GM20431 (cell line): ENCODE results near the gene EPB41L4A.
"Not testable (repeated sequence)": the region's sequence is repeated elsewhere in the genome, so short reads cannot be mapped to it uniquely, and the experiment has no call there.

Source experiments
- in situ Hi-C: fragments of 300-500 bp; cut with MseI, MboI; formaldehyde crosslinking; loops from one replicate; pipeline ENCODE4 v1.15.0; 2020; ENCODE audit warnings: low sequenced_read_pairs; ENCODE audit not compliant: unreplicated experiment

EPB41L4A gene

GRCh38 chr5:112360740-112361139, 58.3 kb downstream of the EPB41L4A start:
- in situ Hi-C loops, result not testable (repeated sequence)

GRCh38 chr5:112356178-112356956, 62.7 kb downstream of the EPB41L4A start:
- in situ Hi-C loops, result no loop called here

GRCh38 chr5:112355058-112355685, 63.9 kb downstream of the EPB41L4A start:
- in situ Hi-C loops, result no loop called here

DNA sequence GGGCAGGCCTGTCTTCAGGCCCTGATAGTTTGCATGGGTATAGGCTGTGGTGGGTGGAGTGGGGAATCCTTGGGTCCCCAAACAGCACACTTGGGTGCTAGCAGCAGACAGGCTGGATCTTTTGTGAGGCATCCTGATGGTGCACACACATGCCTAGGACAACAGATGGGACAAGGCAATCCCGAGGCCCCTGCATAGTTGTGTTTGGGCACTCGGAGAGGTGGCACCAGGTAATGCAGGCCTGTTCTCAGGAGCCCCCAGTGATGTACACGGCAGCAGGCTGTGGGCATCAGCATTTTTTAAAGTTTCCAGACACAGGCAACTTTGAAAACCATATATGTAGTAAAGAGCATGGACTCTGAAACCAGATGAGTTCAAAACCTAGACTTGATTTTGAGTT, 65.4 kb downstream of the EPB41L4A start:
- in situ Hi-C loops, result no loop called here

- in situ Hi-C loops, result no loop called here
These were observed 67.9 kb downstream of the EPB41L4A start for GRCh38 chr5:112351225-112351624.

DNA sequence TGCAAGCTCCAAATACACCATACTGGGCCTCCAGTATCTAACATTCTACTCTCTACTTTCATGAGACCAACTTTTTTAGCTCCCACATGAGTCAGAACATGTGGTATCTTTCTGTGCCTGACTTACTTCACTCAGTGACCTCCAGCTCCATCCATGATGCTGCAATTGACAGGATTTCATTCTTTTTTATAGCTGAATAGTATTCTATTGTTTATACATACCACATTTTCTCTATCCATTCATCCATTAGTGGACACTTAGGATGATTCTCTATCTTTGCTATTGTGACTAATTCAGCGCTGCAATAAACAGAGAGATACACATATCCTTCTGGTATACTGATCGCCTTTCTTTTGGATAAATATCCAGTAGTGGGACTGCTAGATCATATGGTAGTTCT, 68.5 kb downstream of the EPB41L4A start:
- in situ Hi-C loops, result no loop called here

DNA sequence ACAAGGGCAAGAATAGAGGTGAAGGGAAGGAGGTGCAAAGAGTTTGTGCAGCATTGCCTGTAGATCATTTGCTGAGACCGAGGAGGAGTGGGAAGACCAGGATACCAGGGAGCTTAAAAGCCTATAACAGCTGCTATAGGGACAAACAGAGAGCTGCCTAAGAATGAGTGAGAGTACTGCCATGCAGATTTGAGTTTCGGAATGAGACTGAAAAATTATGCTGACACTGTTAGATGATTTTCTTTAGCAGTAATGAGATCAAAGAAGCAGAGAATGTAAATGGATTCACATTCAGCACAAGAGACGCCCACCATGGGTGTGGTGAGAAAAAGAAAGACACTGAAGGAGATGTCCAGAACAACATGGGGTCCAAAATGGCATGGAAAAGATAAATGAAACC, 69.7 kb downstream of the EPB41L4A start:
- in situ Hi-C loops, result no loop called here

- in situ Hi-C loops, result no loop called here
These were observed 70.2 kb downstream of the EPB41L4A start for GRCh38 chr5:112348915-112349314.

DNA sequence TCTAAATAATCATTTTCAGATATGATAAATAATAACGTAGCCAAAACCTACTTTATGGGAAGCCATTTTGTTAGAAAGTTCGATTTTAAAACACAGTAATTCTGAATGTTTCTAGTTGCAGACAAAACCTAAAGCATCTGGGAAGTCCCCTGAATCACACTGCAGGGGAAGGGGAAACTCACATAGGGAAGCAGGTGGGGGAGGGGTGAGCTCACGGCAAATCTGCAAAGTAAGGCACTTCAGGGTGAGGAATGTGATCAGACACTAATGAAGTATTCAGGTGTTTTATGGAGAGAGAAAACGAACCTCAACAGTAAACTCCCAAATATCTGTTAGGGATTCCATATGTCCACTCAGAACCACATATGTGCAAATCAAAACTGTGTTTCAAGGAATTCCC, 70.7 kb downstream of the EPB41L4A start:
- in situ Hi-C loops, result no loop called here

GRCh38 chr5:112346411-112347044, 72.5 kb downstream of the EPB41L4A start:
- in situ Hi-C loops, result no loop called here

DNA sequence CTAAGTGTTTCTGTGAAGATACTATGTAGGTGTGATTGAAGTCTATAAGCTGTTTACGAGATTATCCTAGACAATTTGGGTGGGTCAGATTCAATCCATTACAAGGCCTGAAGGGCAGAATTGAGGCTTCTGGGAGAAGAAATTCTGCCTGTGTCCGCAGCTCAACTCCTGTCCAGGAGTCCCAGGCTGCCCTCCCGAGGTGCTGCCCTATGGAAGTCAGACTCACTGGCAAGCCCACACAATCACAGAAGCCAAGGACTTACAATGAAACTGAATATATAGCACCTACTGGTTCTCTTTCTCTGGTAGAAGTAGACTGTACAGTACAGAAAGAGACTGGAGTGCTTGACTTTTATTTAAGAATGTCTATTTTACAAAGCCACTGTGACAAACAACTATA, 74.5 kb downstream of the EPB41L4A start:
- in situ Hi-C loops, result no loop called here

GRCh38 chr5:112342389-112342788, 76.7 kb downstream of the EPB41L4A start:
- in situ Hi-C loops, result no loop called here

GRCh38 chr5:112339761-112340160, 79.3 kb downstream of the EPB41L4A start:
- in situ Hi-C loops, result no loop called here

GRCh38 chr5:112338681-112339337, 80.3 kb downstream of the EPB41L4A start:
- in situ Hi-C loops, result no loop called here

DNA sequence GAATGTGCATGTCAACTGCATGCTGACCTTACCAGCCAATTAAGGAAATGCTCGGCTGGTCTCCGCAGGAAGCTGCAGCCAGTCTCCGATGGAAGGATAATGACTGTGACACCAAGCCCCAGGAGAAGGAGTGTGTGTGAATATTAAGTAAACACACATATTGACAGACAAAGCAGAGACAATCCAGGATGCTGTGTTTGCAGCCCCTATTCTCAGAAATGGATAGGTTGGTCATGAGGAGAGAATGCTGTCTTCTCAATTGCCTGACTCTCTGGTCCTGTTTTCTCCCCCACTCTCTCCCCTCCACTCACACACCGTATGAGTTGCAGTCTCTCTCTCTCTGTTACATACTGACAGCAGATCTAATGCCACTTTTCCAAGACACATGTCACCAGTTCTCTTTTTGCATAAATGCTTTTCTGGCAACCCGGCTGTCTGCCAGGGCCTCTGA, 85.7 kb downstream of the EPB41L4A start:
- in situ Hi-C loops, result no loop called here

- in situ Hi-C loops, result no loop called here
These were observed 87.2 kb downstream of the EPB41L4A start for GRCh38 chr5:112331892-112332291.

- in situ Hi-C loops, result no loop called here
These were observed 89.5 kb downstream of the EPB41L4A start for GRCh38 chr5:112329419-112330090.

GRCh38 chr5:112323166-112323565, 95.9 kb downstream of the EPB41L4A start:
- in situ Hi-C loops, result no loop called here

- in situ Hi-C loops, result no loop called here
These were observed 98.7 kb downstream of the EPB41L4A start for GRCh38 chr5:112320408-112320807.

DNA sequence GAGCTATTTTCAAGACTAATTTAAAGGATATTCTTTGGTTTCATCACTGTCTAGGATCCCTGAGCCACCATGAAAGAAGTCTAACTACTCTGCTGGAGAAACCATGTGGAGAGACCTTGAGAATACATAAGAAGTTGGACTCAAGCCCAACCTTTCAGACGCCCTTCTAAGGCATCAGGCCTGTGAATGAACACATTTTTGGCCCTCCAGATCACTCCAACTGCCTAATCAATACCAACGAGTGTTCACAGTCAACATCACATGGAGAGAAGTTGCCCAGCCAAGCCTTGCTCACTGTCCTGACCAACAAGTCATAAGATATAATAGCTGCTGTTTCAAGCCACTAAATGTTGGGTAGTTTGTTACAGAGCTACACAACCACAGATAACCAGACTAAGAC, 100.7 kb downstream of the EPB41L4A start:
- in situ Hi-C loops, result no loop called here
